Activated gamma-delta T cell treated with anti-CD3 and anti-CD28 coated beads, Interleukin-2, amount 50 U/mL, for 16 hours (primary cell): ENCODE measurements around the gene LRTM2.

Source experiments
- DNase-seq: peaks from one replicate; pipeline ENCODE4 v3.0.0-alpha.2; 2020; ENCODE audit warnings: low read depth

The LRTM2 gene

GRCh38 chr12:1830401-1830845, 10.1 kb downstream of the LRTM2 start:
- no peak for DNase-seq

- no peak for DNase-seq
Measured at GRCh38 chr12:1830981-1831963, 10.9 kb downstream of the LRTM2 start.

GRCh38 chr12:1832801-1833595, 12.6 kb downstream of the LRTM2 start:
- DNase-seq: no peak

- DNase-seq: no peak
Measured at GRCh38 chr12:1833596-1834028, 13.2 kb downstream of the LRTM2 start.

GRCh38 chr12:1834186-1834925, 14.0 kb downstream of the LRTM2 start:
- DNase-seq: no peak

- no peak for DNase-seq
Measured at GRCh38 chr12:1835211-1836131, 15.1 kb downstream of the LRTM2 start.

- DNase-seq: no peak
Measured at GRCh38 chr12:1836241-1836803, 16.0 kb downstream of the LRTM2 start.

- no peak for DNase-seq
Measured at GRCh38 chr12:1836854-1837421, 16.6 kb downstream of the LRTM2 start.

- no peak for DNase-seq
Measured at GRCh38 chr12:1837541-1838204, 17.3 kb downstream of the LRTM2 start.

GRCh38 chr12:1838205-1838993, 18.0 kb downstream of the LRTM2 start:
- no peak for DNase-seq

- DNase-seq: no peak
Measured at GRCh38 chr12:1838994-1839365, 18.6 kb downstream of the LRTM2 start.

GRCh38 chr12:1839464-1839863, 19.1 kb downstream of the LRTM2 start:
- DNase-seq: no peak

GRCh38 chr12:1839956-1840951, 19.9 kb downstream of the LRTM2 start:
- no peak for DNase-seq

GRCh38 chr12:1840981-1841425, 20.6 kb downstream of the LRTM2 start:
- DNase-seq: no peak

- DNase-seq: no peak
Measured at GRCh38 chr12:1841586-1842182, 21.3 kb downstream of the LRTM2 start.

GRCh38 chr12:1842183-1842904, 22.0 kb downstream of the LRTM2 start:
- DNase-seq: no peak
